ENCODE measurements around the gene CAMSAP2.

DNA sequence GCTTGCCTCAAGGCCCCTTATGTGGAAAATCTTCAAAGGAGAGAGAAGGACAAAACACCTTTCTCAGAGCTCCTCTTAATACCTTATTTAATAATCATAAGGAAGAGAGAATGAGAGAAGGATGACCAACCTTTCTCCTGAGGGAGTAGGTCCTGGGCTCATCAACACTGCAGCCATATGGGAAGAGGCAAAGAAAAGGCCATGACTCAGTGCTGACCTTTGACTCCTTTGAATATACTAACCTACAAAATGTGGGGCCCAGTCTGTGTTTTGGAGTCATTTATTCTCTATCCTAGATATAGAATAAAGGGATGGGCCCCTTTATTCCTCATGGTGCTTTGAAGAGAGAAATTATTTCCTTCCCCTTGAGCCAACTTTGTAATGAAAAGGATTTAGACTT lies 38.3 kb downstream of the CAMSAP2 start:
- TF ChIP-seq ZNF501 (tag by site-specific recombination; IDR thresholded peaks at IDR 0.05) (no peak), ZBTB20 (tag by site-specific recombination; IDR thresholded peaks at IDR 0.05) (no peak)
- TF ChIP-seq, protein P1, sequence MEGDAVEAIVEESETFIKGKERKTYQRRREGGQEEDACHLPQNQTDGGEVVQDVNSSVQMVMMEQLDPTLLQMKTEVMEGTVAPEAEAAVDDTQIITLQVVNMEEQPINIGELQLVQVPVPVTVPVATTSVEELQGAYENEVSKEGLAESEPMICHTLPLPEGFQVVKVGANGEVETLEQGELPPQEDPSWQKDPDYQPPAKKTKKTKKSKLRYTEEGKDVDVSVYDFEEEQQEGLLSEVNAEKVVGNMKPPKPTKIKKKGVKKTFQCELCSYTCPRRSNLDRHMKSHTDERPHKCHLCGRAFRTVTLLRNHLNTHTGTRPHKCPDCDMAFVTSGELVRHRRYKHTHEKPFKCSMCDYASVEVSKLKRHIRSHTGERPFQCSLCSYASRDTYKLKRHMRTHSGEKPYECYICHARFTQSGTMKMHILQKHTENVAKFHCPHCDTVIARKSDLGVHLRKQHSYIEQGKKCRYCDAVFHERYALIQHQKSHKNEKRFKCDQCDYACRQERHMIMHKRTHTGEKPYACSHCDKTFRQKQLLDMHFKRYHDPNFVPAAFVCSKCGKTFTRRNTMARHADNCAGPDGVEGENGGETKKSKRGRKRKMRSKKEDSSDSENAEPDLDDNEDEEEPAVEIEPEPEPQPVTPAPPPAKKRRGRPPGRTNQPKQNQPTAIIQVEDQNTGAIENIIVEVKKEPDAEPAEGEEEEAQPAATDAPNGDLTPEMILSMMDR (tag by site-specific recombination; IDR thresholded peaks at IDR 0.05) = no peak
- TF ChIP-seq, protein P2, sequence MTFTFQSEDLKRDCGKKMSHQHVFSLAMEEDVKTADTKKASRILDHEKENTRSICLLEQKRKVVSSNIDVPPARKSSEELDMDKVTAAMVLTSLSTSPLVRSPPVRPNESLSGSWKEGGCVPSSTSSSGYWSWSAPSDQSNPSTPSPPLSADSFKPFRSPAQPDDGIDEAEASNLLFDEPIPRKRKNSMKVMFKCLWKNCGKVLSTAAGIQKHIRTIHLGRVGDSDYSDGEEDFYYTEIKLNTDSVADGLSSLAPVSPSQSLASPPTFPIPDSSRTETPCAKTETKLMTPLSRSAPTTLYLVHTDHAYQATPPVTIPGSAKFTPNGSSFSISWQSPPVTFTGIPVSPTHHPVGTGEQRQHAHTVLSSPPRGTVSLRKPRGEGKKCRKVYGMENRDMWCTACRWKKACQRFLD (tag by site-specific recombination; IDR thresholded peaks at IDR 0.05) = no peak
